Keratinocyte (primary cell): ENCODE results near the gene CCL11.

ENCODE experiments used
- CTCF ChIP-seq, 3 experiments: IDR thresholded peaks in 1 of 3; conservative IDR thresholded peaks in 1 of 3; optimal IDR thresholded peaks in 1 of 3; 2 replicates in 2 of 3; 3 replicates in 1 of 3; pipeline versions ENCODE3 to v1.5.1; 2011; ENCODE audit warnings: low read length in 3 of 3, mild to moderate bottlenecking in 3 of 3, moderate library complexity in 2 of 3, control low read depth in 1 of 3, inconsistent platforms in 1 of 3; ENCODE audit not compliant: insufficient read depth in 2 of 3; ENCODE audit errors: extremely low read depth in 1 of 3
- EZH2 ChIP-seq: IDR thresholded peaks from one replicate; pipeline ENCODE4 v1.6.1; 2012; ENCODE audit warnings: inconsistent platforms, mild to moderate bottlenecking, low read length, moderate library complexity

GRCh38 chr17:34275881-34276280 lies 9.7 kb upstream of the CCL11 start:
- no peak for TF ChIP-seq CTCF (optimal IDR thresholded peaks at IDR 0.05 in 1 of 3, IDR thresholded peaks at IDR 0.05 in 1 of 3, conservative IDR thresholded peaks at IDR 0.05 in 1 of 3; ENCODE audit: extremely low read depth in 1 of 3, insufficient read depth in 2 of 3, low read length in 3 of 3)
- no peak for TF ChIP-seq EZH2
